Neuron (in vitro differentiated cells): ENCODE measurements around the gene DHCR24.

Experiments used
- H2AFZ ChIP-seq: one replicate; pipeline ENCODE4 v1.6.1; 2013; ENCODE audit warnings: low read depth, mild to moderate bottlenecking, inconsistent platforms, low read length, moderate library complexity
- H3K27me3 ChIP-seq: one replicate; pipeline ENCODE4 v1.6.1; 2013; ENCODE audit warnings: low read length; ENCODE audit not compliant: insufficient read depth
- H3K36me3 ChIP-seq: one replicate; pipeline ENCODE4 v1.6.1; 2013; ENCODE audit warnings: low read length; ENCODE audit not compliant: insufficient read depth
- H3K4me1 ChIP-seq: one replicate; pipeline ENCODE4 v1.6.1; 2013; ENCODE audit warnings: low read length; ENCODE audit not compliant: insufficient read depth
- H3K4me3 ChIP-seq: 2 replicates; pipeline ENCODE4 v1.5.1; 2013; ENCODE audit warnings: mild to moderate bottlenecking, low read length, moderate library complexity
- H3K9me3 ChIP-seq: one replicate; pipeline ENCODE4 v1.6.1; 2013; ENCODE audit warnings: low read length

DHCR24 gene

DNA sequence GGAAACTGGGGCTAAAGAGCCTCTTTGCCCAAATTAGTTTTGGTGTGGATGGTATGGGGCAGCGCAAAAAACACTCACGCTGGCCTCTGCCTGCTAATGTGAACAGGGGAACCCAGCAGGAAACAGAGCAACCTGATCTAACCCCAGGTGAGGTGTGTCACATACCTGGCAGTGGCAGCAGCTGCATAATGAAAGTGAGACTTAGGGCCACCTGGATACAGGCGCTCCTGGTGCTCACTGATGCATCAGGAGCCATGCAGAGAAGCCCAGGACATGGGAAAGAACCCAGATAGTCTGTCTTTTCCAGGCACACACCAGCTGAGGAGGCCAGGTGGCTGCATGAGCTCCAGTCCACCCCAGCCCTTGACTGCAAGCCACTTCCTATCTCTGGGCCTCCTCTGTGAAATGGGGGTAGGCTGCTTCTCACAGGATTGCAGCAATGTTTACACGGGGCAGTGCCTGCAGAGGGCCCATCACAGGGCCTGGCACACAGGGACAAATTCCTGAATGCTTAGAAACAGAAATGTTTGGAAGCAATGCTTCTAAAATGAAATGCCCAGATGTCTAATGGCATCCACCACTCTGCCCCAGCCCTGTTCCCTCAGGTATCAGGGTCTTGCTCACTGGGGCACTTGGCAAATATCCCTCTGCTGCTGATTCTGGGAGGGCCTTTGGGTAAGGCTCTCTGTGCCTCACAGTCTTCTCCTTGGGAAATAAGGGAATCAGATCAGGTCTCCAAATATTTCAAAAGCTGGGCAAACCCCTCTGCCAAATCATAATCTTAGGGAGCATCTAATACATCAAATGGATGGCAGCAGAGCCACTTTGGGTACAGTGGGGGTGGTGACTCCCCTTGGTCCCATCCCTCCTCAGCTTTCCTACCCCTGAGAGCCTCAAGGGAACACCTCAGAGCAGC, 19.9 kb downstream of the DHCR24 start:
- Histone ChIP-seq H3K4me1 (no peaks in the 10 kb centered on the region), H2AFZ (no peak overlapping the region), H3K27me3 (no peaks in the 10 kb centered on the region), H3K36me3 (peaks cover 89% of the 10 kb centered on the region), H3K9me3 (no peaks in the 10 kb centered on the region), H3K4me3 (no peak overlapping the region)

DNA sequence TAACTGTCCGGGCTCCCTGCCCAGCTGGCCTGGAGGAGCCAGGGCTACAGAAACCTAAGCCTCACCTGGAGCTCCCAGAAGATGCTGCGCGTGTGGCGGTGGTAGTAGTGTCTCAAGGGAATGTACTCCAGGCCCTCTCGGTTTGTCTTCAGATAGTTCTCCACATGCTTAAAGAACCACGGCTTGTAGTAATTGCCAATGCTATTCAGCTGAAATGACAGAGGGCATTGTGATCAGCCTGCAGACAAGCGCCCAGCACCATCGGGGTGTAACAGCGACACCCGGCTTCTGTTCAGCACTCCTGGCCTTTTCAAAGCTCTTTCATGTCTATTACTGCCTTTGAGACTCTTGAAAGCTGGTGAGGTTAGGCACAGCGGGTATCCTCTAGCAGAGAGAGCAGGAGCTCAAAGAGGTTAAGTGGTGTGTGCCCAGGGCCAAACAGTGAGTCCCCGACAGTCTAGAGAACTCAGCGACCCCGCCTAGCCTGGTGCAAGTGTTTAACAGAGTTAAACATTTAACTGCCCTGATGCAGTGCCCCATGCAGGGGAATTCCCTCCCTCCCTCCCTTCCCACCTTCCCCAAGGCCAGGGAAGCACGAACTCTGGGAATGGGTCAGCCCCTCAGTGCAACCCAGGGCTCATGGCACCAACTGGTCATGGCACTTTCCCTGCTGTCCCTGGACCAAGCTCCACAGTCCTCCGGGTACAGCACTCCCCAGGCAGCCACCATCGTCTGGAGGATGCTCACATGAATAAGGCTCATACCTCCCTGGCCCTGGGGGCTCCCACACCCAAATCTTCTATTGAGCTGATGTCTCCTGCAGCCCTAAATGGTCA, 21.5 kb downstream of the DHCR24 start:
- Histone ChIP-seq H3K4me3 (no peak overlapping the region), H3K9me3 (no peaks in the 10 kb centered on the region), H3K36me3 (peaks cover 86% of the 10 kb centered on the region), H2AFZ (no peak overlapping the region), H3K4me1 (no peaks in the 10 kb centered on the region), H3K27me3 (no peaks in the 10 kb centered on the region)

DNA sequence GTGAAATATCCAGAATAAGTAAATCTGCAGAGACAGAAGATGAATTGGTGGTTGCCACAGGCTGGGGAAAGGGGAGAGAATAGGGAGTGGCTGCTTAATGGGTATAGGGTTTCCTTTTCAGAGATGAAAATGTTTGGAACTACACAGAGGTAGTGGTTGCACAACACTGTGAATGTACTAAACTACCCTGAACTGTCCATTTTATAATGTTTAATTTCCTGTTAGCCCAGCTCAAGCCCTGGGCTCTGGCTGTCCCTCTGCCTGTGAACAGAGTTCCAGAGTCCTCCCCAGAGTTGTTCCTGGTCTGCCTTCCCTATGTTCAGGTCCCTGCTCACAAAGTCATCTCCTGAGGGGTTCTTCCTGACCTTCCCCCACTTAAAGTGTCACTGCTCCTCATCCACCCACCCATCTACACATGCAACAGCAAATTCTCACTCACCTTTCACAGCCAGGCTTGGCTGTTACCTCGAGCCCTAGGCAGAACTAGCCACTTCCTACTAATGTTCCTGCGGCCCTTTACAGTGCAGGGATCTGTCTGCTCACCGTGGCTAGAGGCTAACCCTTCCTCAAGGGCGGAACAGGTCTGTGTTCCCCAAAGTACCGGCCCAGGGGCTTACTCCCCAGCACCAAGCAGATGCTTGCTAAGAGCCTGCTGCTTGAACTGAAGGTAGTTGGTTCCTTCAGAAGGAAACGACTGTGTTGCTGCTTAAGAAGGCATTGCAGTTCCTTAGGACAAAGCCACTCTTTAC, 22.4 kb downstream of the DHCR24 start:
- Histone ChIP-seq H3K27me3 (no peaks in the 10 kb centered on the region), H3K4me3 (no peak overlapping the region), H2AFZ (no peak overlapping the region), H3K9me3 (no peaks in the 10 kb centered on the region), H3K36me3 (peaks cover 88% of the 10 kb centered on the region), H3K4me1 (no peaks in the 10 kb centered on the region)

DNA sequence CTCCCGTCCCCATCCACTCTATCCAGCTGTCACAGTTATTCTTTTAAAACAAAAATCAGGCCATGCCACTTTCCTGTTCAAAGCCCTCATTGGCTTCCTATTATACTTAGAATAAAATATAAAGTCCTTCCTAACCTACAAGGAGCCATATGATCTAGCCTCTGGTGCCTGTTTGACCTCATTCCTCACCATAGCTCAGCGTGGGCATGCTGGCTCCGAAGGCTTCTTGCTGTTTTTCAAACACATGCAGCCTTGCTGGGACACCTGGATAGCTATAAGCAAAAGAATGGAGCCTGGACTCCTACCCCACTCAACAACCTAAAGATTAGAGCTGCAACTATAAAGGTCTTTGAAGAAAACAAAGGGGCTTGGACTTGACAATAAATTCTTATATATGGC, 23.7 kb downstream of the DHCR24 start:
- Histone ChIP-seq H3K4me3 (no peak overlapping the region), H3K9me3 (no peaks in the 10 kb centered on the region), H3K4me1 (no peaks in the 10 kb centered on the region), H3K36me3 (peaks cover 84% of the 10 kb centered on the region), H3K27me3 (no peaks in the 10 kb centered on the region), H2AFZ (no peak overlapping the region)

DNA sequence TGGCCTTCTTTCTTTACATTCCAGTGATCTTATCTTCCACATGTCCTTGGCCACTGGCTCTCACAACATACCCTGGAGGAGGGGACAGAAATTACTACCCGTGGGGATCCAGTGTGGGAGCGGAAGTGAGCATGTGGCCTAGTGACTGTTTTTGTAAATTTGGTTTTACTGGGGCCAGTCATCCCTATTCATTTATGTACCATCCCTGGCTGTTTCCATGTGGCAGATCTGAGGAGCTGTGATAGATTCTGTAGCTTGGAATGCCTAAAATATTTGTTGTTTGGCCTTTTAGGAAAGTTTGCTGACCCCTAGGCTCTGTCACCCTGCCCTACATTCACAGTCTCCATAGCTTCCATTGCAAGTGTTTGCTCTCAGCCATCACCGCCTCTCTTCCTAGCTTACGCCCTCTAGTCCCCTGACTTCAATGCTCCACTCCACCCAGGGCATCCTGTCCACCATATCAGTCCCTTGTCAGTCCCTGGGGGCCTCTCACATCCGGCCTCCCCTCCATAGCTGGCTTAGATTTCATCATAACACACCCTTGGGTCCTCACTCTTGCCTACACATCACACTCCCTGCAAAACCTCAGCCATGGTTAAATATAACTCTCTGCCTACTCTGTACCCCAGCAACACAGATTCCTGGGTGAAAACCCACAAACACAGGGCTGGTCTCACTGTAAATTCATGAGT, 25.8 kb downstream of the DHCR24 start:
- Histone ChIP-seq H2AFZ (no peak overlapping the region), H3K9me3 (no peaks in the 10 kb centered on the region), H3K4me1 (no peaks in the 10 kb centered on the region), H3K36me3 (peaks cover 86% of the 10 kb centered on the region), H3K4me3 (no peak overlapping the region), H3K27me3 (no peaks in the 10 kb centered on the region)

DNA sequence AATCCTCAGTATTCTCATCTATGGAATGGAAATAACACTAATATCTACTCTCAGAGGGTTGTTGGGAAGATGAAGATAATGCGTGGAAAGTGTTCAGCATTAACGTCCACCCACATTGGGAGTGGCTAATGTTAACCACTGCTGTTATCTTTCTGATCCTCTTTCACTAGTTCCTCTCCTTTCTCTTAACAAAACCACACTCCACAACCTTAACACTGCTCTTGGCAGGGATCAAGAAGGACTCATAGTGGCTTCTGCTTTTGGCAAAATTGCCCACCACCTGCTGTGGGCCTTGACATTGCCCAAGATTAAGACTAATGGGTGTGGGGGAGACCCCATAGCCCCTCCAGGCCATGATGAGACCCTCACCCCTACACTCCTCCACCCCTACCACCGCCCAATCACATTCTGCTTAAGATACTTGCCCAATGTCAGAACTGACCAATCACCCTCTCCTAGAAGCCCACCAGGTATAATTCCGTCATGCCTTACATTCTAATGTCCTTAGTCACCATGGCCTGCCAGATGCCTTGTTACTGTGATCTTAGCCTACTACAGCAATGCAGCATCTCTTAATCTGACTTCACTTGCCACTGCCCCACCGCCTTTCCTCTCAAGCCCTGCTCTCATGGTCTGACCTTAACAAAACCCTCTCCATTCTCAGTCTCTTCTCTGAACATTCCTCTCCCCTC, 27.1 kb downstream of the DHCR24 start:
- Histone ChIP-seq H3K36me3 (peaks cover 83% of the 10 kb centered on the region), H3K4me1 (no peaks in the 10 kb centered on the region), H3K27me3 (no peaks in the 10 kb centered on the region), H3K9me3 (no peaks in the 10 kb centered on the region), H3K4me3 (no peak overlapping the region), H2AFZ (no peak overlapping the region)

DNA sequence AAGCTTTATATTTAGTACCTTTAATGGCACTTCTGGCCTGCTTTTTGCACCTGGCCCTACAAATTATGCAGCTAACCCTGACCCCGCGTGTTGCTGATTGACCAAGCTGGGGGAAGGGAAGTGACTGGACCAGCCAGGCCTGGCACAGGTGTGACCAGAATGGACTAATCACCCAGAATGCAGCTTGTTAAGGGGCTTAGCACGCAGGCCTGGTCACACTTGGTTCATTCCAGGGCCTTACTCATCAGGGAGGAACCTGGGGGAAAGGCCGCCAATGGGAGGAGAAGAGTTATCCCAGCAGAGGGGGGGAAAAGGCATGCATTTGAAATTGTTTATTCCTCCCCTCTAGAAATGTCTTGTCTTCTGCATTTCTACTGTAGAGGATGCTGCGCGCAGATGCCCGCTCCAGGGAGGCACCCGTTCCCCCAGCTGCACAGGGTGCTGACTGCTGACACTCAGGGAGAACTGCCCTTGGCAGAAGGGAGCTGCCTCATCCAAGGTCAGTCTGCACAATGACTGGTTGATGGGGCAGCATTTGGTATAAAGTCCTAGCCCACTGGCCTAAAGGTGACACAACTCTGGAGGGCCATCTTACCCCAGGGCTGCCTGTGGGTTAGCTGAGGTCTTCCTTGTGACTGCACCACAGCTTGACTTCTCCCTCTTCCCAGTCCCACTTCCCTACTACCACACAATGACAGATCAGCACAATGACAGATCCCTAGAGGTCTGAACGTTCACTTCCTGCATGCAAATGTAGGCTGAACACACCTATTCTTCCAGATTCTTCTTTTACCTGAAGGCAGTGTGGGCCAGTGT, 29.0 kb downstream of the DHCR24 start:
- Histone ChIP-seq H3K9me3 (no peaks in the 10 kb centered on the region), H3K36me3 (peaks cover 85% of the 10 kb centered on the region), H3K4me3 (no peak overlapping the region), H2AFZ (no peak overlapping the region), H3K4me1 (no peaks in the 10 kb centered on the region), H3K27me3 (no peaks in the 10 kb centered on the region)

DNA sequence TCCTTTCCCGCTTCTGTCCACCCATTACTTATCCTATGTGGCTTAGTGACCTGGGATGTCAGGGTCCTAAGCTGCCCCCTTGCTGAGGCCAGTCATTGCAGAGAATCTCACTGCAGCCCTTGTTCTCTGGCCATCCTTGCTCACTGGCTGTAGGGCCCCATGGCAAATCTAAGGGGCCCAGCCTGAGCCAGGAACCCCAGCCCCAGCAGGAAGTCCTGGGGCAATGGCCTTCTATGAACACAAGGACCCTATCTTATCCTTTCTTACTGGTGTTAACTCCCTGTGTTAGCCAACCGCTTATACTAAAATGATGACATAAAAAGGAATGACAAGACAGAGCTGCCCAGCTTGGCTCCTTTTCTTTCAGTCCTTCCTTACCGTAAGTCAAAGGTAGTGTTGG, 29.9 kb downstream of the DHCR24 start:
- Histone ChIP-seq H2AFZ (no peak overlapping the region), H3K27me3 (no peaks in the 10 kb centered on the region), H3K4me3 (no peak overlapping the region), H3K4me1 (no peaks in the 10 kb centered on the region), H3K36me3 (peaks cover 87% of the 10 kb centered on the region), H3K9me3 (no peaks in the 10 kb centered on the region)

DNA sequence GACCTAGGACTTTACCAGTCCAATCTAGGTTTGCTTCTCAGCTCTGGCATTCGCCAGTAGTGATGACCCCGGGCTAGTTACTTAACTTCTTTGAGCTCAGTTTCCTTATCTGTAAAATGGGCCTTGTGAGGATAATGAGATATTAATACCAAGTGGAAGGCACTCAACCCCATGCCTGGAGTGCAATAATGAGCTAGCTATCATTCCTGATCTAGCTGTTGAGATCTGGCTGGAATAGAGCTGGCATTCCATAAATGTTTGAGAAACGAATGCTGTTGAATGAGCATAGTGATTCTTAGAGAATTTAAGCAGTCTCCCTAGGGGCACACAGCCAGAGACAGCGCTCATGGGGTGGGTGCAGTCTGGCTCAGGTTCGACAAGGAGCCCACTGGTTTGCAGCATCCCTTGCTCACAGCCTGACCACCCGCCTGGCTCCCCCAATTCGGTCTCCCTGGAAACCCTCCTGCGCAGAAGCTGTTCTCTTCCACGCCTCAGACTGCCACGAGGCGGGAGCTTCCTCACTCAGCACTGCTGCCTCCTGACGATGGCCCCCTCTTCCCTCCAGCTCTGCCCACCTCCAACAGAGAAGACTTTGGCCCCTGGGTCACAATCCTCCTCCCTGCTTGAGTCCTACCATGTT, 32.5 kb downstream of the DHCR24 start:
- H3K27me3 ChIP-seq, result no peaks in the 10 kb centered on the region
- no peak overlapping the region for H3K4me3 ChIP-seq
- no peaks in the 10 kb centered on the region for H3K4me1 ChIP-seq
- H2AFZ ChIP-seq, result no peak overlapping the region
- H3K36me3 ChIP-seq, result peaks cover 90% of the 10 kb centered on the region
- H3K9me3 ChIP-seq, result no peaks in the 10 kb centered on the region

DNA sequence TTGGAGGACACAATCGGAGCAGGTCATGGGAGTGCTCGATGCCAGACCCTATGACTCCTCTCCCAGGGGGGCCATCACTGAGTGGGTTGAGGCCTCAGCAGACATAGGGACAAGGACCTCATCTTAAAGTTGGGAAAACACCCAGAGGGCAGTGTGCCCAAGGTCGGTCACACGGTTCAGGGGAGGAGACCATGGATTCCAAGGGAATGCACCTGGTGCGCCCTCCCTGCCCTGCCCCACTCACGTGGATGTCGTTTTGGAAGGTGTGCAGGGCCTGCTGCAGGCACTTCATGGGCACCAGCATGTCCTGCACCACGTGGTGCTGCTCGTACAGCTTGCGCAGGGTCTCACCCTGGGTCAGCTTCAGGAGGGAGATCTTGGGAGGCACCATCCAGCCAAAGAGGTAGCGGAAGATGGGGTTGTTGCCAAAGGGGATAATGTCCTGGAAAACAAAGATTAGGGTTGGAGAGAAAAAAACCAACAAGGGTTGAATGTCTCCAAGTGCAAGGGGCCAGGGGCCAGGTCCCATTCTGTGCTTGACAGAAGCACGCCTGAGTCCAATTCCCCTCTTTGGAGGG, 33.1 kb downstream of the DHCR24 start:
- H3K36me3 ChIP-seq, result peaks cover 92% of the 10 kb centered on the region

More for the DNA sequence above, 33.1 kb downstream of the DHCR24 start:
- no peak overlapping the region for H3K4me3 ChIP-seq
- H3K9me3 ChIP-seq, result no peaks in the 10 kb centered on the region
- H3K4me1 ChIP-seq, result no peaks in the 10 kb centered on the region
- H2AFZ ChIP-seq, result no peak overlapping the region
- H3K27me3 ChIP-seq, result no peaks in the 10 kb centered on the region
